NCI-H2227 treated with DMSO at 0.1 percent for 48 hours (cell line): ENCODE measurements around the gene SLC15A3.

Experiments used
- DNase-seq: peaks from one replicate; lab custom pipeline; 2025; lab: John Stamatoyannopoulos, UW

SLC15A3 gene

GRCh38 chr11:60928563-60929001, 23.4 kb downstream of the SLC15A3 start:
- DNase-seq = no peak

GRCh38 chr11:60927600-60927999, 24.4 kb downstream of the SLC15A3 start:
- no peak for DNase-seq

- no peak for DNase-seq
Measured at GRCh38 chr11:60927061-60927592, 24.8 kb downstream of the SLC15A3 start.

GRCh38 chr11:60926500-60926899, 25.5 kb downstream of the SLC15A3 start:
- no peak for DNase-seq

GRCh38 chr11:60925868-60926267, 26.1 kb downstream of the SLC15A3 start:
- no peak for DNase-seq

DNA sequence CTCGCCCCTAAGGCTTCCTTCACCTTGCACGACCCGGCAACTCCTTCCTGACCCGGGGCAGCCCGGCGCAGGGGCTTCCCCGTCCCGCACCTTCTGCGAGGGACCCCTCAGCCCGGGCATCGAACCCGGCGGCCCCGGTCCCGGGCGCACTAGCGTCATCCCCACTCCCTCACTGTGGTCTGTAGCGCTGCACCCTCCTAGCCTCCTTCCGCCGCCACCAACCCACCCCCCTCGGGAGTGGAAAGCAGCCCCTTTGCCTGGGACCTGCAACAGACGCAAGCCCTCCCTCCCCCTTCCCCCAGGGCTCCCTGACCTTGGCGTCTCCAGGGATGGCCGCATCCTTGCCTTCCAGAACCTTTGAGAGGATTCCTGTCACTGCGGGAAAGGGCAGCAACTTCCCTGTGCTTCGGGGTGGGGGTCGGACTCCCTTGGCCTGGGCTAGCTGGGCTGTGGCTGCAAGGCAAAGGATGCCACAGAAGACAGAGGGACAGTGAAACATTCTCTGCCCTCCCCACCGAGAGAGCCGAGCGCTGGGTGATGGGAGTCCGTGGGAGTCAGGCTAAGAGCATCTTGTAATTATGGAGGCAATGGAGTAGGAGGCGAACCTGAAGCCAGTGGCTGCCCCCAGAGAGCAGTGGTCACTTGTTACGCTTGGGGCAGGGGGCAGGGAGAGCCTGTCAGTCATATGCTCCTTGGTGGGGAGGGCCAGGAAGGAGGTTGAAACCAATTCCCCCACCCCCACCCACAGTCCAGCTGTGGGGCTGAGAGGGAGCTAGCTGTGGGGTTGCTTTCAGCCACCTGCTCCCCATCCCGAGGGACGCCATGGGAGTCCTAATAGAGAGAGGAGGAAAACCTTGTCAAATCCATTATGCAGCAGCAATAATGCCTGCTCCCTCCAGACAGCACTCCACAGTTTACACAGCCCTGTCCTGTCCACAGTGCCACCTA, 26.8 kb downstream of the SLC15A3 start:
- peak; percentile 17 for DNase-seq

GRCh38 chr11:60924110-60924905, 27.7 kb downstream of the SLC15A3 start, which contains the start of gene TMEM132A:
Gene TMEM132A (plus strand): TSS chr11:60924460. CDS start chr11:60924634, 174 bp downstream.
- DNase-seq = peak; percentile 66

- DNase-seq = no peak
Measured at GRCh38 chr11:60923800-60924109, 28.2 kb downstream of the SLC15A3 start.

DNA sequence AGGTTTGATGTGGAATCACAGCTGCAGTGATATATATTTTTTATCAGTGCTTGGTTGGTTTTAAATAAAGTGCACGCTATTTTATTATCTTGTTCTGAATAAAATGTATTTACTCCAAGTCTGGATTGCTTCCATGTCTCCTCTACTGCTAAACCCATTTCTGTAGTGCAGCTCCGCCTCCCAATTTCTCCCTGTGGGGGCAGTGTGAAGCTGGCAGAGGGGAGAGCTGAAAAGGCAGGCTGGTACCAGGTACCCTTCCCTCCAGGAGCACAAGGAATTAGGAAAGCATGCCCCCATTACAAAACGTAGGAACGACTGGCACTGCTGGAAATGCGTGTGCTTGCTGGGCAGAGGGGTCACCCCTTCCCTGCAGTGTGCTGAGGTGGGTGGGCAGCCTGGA, 28.6 kb downstream of the SLC15A3 start:
- no peak for DNase-seq

GRCh38 chr11:60922906-60923305, 29.1 kb downstream of the SLC15A3 start:
- DNase-seq = no peak

DNA sequence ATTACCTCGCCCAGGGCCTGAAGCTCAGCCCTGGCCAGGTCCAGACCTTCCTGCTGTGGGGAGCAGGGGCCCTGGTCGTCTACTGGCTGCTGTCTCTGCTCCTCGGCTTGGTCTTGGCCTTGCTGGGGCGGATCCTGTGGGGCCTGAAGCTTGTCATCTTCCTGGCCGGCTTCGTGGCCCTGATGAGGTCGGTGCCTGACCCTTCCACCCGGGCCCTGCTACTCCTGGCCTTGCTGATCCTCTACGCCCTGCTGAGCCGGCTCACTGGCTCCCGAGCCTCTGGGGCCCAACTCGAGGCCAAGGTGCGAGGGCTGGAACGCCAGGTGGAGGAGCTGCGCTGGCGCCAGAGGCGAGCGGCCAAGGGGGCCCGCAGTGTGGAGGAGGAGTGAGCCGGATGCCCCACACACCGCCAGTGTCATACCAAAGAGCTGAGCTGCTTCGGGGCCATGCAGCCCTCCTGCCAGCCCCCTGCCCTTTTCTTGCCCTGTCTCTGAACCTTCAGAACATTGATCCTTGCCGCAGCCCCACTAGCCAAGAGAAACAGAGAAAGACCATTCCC, 30.1 kb downstream of the SLC15A3 start:
- no peak for DNase-seq

DNA sequence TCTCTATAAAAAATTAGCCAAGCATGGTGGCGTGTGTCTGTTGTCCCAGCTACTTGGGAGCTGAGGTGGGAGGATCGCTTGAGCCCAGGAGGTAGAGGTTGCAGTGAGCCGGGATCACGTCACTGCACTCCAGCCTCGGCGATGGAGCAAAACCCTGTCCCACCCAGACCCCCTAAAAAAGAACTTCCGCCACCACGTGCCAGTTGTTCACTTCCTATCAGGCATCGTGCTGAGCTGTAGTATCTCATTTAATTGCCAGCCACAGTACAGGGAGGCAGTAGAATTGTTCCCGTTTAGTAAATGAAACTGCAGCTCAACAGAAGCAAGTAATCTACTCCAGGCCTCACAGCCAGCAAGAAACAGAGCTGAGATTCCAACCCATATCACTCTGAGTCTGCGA, 30.7 kb downstream of the SLC15A3 start:
- no peak for DNase-seq

DNA sequence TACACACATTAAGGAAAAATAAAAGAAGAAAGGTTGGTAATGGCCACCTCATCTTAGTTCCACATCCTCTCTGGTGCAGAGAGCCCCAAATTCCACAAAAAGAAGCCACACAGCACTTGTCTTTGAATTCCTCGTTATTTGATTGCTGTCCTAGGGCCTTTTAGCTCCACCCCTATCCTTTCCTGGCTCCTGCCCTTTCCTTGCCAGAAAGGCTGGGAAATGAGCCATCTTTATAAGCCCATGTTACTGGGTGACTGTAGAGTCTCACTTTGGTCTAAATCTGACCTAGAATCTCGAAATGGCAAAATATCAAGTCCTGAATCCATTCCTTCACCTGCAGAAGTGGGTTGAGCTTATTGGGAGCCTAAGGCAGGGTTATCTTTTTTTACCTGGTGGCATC, 32.0 kb downstream of the SLC15A3 start:
- DNase-seq = no peak

- DNase-seq = no peak
Measured at GRCh38 chr11:60919320-60919719, 32.7 kb downstream of the SLC15A3 start.

GRCh38 chr11:60918939-60919265, 33.1 kb downstream of the SLC15A3 start:
- DNase-seq = no peak

- no peak for DNase-seq
Measured at GRCh38 chr11:60918251-60918938, 33.6 kb downstream of the SLC15A3 start.

- no peak for DNase-seq
Measured at GRCh38 chr11:60917267-60917666, 34.7 kb downstream of the SLC15A3 start.

DNA sequence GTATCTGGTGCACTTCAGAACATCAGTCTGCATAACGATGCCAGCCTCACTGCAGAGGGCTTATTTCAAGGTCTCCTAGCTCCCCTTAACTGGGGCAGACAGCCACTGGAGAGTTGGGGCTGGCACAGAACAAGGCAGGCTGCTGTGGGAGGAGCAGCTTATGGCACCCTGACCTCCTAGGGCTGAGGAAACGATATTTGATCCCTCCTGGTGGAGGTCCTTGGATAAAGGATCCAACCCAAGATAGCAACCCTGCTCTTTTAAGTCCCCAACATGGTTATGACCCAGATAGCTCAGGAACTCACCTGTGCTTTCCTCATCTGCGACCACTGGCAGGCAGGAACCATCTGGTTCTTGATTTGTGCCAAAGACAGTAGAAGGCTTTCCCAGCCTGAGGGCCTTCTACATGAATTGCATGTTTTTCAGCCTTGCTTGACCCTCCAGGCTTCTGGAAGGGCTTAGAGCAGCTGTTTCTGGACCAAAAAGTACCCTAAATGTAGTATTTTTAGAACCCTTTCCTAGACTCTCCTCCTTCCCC, 35.2 kb downstream of the SLC15A3 start:
- no peak for DNase-seq

DNA sequence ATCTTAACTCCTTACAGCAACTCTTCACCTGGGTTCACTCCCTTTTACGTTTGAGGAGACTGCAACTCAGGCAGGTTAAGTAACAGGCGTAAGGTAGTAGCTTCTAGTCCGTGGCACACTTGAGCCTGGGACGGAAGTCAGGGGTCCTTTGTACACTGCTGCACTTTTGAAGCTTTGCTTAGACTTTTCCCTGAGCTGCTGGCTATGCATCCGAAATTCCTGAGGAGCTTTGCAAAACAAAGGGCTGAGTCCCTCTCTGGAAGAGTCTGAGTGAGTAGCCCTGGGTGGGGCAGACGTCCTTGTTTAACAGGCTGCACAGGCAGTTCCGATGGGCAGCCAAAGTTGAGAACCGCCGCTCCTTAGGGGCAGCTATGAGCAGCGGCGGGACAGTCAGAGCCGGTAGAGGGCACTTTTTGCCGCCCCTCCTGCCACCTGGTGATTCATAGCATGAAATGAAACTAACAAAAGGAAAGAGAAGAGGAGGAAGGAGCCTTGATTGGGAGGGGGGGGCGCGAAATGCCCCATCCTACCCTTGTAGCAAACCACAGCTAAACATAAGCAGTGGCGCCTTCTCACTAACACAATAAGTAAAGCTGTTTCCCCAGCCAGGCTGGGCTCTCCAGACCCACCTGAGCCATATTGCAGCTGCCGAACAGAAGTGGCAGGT, 36.6 kb downstream of the SLC15A3 start:
- no peak for DNase-seq

GRCh38 chr11:60914633-60915247, 37.2 kb downstream of the SLC15A3 start:
- DNase-seq = no peak
